Fibroblast of skin of back (primary cell): ENCODE results near the gene SKIC2.
"Not testable (repeated sequence)": the region's sequence is repeated elsewhere in the genome, so short reads cannot be mapped to it uniquely, and the experiment has no call there.

Source experiments
- DNase-seq: peaks from one replicate; pipeline ENCODE4 v3.0.0-alpha.2; 2013

Gene SKIC2

GRCh38 chr6:32004864-32005537 is 46.0 kb downstream of the SKIC2 start:
- DNase-seq: not testable (repeated sequence)

GRCh38 chr6:32005538-32005880 is 46.5 kb downstream of the SKIC2 start:
- not testable (repeated sequence) for DNase-seq

GRCh38 chr6:32005991-32006529 is 47.1 kb downstream of the SKIC2 start:
- DNase-seq: not testable (repeated sequence)

- DNase-seq: not testable (repeated sequence)
These were observed 48.1 kb downstream of the SKIC2 start for GRCh38 chr6:32007086-32007485.

GRCh38 chr6:32008037-32008436 is 49.1 kb downstream of the SKIC2 start:
- not testable (repeated sequence) for DNase-seq

GRCh38 chr6:32008616-32009015 is 49.6 kb downstream of the SKIC2 start:
- DNase-seq: not testable (repeated sequence)

- DNase-seq: not testable (repeated sequence)
These were observed 50.6 kb downstream of the SKIC2 start for GRCh38 chr6:32009537-32009936.

GRCh38 chr6:32010856-32011530 is 52.0 kb downstream of the SKIC2 start:
- DNase-seq: not testable (repeated sequence)

- DNase-seq: not testable (repeated sequence)
These were observed 54.1 kb downstream of the SKIC2 start for GRCh38 chr6:32012941-32013617.

- DNase-seq: not testable (repeated sequence)
These were observed 54.8 kb downstream of the SKIC2 start for GRCh38 chr6:32013738-32014137.

- DNase-seq: not testable (repeated sequence)
These were observed 55.6 kb downstream of the SKIC2 start, which contains the start of gene C4B for GRCh38 chr6:32014547-32014946. TSS of gene C4B (plus strand) at chr6:32014795. CDS start at chr6:32014846, 51 bp downstream.
